Measurements from ENCODE around the gene RALGAPB. TPM values are rescaled to one million over a fixed set of nuclear protein-coding genes. Genes with fewer than 3 reads are reported as not detected.

Gene RALGAPB
- total RNA-seq, 1 experiment from 2014 or later = 36.7 TPM

DNA sequence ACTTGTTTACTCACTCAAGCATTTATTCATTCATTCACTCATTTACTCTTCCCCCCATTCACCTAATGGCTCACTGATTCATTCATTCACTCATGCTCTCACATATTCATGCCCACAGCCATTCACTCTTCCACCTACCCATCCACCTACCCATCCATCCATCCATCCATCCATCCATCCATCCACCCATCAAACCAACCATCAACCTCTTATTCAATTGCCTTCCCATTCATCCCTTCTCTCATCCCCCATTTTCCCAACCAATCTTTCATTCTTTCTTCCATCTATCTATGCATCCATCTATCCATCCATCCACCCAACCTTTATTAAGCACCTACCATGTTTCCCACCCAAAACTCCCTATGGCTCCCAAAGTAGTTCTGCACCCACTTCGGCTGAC, 127.4 kb downstream of the RALGAPB start (continued):
- no peak for TF ChIP-seq MXD4 (CRISPR knock-in tag; IDR thresholded peaks at IDR 0.05; ENCODE audit: borderline replicate concordance)

DNA sequence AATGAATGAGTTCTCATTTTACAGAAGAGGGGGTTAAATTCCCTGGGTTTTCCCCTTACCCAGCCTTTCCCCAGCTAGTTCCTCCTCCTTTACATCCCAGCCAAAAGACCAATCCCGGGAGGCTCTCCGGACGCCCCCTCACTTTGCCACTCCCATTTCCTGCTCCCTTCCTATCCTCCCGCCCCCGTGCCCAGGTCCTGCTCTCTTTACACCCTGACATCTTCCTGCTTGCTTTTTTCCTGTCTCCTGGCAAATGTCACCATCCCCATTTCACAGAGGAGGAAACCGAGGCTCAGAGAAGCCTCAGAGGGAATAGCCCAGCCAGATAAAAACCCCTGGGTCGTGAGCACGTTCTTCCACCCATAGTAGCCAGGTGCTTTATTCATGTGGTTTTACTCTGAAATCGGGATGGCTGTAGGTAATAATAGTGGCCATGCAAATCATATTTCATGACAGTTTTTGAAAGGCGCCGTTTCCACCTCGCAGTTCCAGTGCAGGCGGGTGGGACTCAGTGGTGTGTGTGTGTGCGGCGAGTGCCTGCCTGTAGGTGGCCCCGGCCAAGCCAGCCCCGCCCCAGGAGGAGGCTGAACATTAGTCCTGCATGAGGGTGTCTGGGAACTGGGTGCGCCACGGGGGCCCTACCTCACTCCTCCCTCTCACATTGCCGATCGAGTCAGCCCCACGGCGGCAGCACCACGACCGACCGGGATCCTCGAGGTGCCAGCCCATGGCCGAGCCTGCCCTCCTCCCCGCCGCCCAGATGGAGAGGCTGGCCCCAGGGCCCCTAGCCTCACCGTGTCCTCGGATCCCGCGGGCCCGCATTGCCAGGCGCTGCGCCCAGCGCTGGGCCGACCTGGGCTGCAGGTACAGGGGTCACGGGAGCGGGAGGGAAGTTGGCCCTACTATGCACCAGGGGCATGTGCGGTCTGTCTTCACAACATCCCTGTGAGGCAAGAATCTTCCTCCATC, 128.9 kb downstream of the RALGAPB start, which contains the start of gene ARHGAP40:
ARHGAP40 (plus strand) TSS at position 594 of the 969 bp plus-strand sequence.
- peak; percentile 83 for ATAC-seq
- TF ChIP-seq, protein P1, sequence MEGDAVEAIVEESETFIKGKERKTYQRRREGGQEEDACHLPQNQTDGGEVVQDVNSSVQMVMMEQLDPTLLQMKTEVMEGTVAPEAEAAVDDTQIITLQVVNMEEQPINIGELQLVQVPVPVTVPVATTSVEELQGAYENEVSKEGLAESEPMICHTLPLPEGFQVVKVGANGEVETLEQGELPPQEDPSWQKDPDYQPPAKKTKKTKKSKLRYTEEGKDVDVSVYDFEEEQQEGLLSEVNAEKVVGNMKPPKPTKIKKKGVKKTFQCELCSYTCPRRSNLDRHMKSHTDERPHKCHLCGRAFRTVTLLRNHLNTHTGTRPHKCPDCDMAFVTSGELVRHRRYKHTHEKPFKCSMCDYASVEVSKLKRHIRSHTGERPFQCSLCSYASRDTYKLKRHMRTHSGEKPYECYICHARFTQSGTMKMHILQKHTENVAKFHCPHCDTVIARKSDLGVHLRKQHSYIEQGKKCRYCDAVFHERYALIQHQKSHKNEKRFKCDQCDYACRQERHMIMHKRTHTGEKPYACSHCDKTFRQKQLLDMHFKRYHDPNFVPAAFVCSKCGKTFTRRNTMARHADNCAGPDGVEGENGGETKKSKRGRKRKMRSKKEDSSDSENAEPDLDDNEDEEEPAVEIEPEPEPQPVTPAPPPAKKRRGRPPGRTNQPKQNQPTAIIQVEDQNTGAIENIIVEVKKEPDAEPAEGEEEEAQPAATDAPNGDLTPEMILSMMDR (IDR thresholded peaks at IDR 0.05) = no peak
- no peak for TF ChIP-seq SMAD3 (CRISPR knock-in tag; IDR thresholded peaks at IDR 0.05; ENCODE audit: borderline replicate concordance)
- peak; percentile 65; the same call in 1 of the 2 replicates for TF ChIP-seq GTF2I (CRISPR knock-in tag; conservative IDR thresholded peaks at IDR 0.05)
- no peak for TF ChIP-seq PRRX2 (CRISPR knock-in tag; IDR thresholded peaks at IDR 0.05)
- no peak for TF ChIP-seq ATF1 (CRISPR knock-in tag; IDR thresholded peaks at IDR 0.05)
- peak; percentile 99 for TF ChIP-seq ZNF121 (CRISPR knock-in tag; IDR thresholded peaks at IDR 0.05)
- no peak for TF ChIP-seq TP53 (CRISPR knock-in tag; IDR thresholded peaks at IDR 0.05)
- TF ChIP-seq MYBL2 (CRISPR knock-in tag; IDR thresholded peaks at IDR 0.05) = 0 out of 2 replicates have a peak, but pooled peaks have one; percentile 52
- TF ChIP-seq, protein P2, sequence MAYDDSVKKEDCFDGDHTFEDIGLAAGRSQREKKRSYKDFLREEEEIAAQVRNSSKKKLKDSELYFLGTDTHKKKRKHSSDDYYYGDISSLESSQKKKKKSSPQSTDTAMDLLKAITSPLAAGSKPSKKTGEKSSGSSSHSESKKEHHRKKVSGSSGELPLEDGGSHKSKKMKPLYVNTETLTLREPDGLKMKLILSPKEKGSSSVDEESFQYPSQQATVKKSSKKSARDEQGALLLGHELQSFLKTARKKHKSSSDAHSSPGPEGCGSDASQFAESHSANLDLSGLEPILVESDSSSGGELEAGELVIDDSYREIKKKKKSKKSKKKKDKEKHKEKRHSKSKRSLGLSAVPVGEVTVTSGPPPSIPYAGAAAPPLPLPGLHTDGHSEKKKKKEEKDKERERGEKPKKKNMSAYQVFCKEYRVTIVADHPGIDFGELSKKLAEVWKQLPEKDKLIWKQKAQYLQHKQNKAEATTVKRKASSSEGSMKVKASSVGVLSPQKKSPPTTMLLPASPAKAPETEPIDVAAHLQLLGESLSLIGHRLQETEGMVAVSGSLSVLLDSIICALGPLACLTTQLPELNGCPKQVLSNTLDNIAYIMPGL (CRISPR knock-in tag; IDR thresholded peaks at IDR 0.05) = peak; percentile 15; the same call in 1 of the 2 replicates
- TF ChIP-seq RELA (CRISPR knock-in tag; IDR thresholded peaks at IDR 0.05; ENCODE audit: borderline replicate concordance) = no peak
- Mint-ChIP-seq H3K4me1 (peaks cover 26% of the 10 kb centered on the region), H3K4me3 (peak within 1 kb of the TSS; percentile 68), H3K27ac (no peak within 1 kb of the TSS), H3K9me3 (peaks cover 22% of the 10 kb centered on the region), H3K36me3 (peaks cover 11% of the 10 kb centered on the region), H3K27me3 (ENCODE audit: low read depth) (peaks cover 32% of the 10 kb centered on the region)
- ChIA-PET POLR2A (no interaction called here), CTCF (interaction anchor here (1.3 kb wide), 1 partner anchor 57 kb away, joined by 4 read pairs; no protein-coding TSS in a partner anchor)
- DNase-seq (ENCODE audit: low spot score) = peak; percentile 58

DNA sequence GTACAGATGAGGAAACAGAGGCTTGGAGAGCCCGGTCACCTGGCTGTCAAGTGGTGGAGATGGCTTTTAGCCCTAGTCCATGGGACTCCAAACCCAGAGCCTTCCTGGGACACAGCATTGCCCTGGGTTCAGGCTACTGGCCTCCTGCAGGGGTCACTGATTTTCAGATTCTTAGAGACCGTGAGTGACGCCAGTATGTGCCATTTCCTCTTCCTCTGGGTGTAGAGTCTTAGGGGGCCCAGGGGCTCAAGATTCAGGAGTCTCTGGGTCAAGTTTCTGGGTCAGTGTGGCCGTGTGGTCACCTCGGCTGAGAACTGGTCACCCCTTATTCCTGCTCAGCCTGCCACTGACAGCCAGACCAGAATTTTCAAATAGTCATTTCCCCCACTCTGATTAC, 129.5 kb downstream of the RALGAPB start:
- Mint-ChIP-seq H3K4me1 (peaks cover 30% of the 10 kb centered on the region), H3K36me3 (peaks cover 10% of the 10 kb centered on the region), H3K9me3 (peaks cover 16% of the 10 kb centered on the region), H3K27ac (no peak overlapping the region), H3K27me3 (ENCODE audit: low read depth) (peaks cover 32% of the 10 kb centered on the region), H3K4me3 (peak overlapping the region; percentile 68)
- ATAC-seq (peak; percentile 33), DNase-seq (ENCODE audit: low spot score) (no peak)
- CTCF ChIA-PET = no interaction called here
- POLR2A ChIA-PET = no interaction called here
- TF ChIP-seq, protein P3, sequence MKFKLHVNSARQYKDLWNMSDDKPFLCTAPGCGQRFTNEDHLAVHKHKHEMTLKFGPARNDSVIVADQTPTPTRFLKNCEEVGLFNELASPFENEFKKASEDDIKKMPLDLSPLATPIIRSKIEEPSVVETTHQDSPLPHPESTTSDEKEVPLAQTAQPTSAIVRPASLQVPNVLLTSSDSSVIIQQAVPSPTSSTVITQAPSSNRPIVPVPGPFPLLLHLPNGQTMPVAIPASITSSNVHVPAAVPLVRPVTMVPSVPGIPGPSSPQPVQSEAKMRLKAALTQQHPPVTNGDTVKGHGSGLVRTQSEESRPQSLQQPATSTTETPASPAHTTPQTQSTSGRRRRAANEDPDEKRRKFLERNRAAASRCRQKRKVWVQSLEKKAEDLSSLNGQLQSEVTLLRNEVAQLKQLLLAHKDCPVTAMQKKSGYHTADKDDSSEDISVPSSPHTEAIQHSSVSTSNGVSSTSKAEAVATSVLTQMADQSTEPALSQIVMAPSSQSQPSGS (CRISPR knock-in tag; IDR thresholded peaks at IDR 0.05; ENCODE audit: borderline replicate concordance, low read depth) = no peak
- TF ChIP-seq, protein P2 (CRISPR knock-in tag; IDR thresholded peaks at IDR 0.05) = no peak
- TF ChIP-seq ZNF232 (CRISPR knock-in tag; IDR thresholded peaks at IDR 0.05) (no peak), NFE2L1 (CRISPR knock-in tag; IDR thresholded peaks at IDR 0.05) (no peak), ATF1 (CRISPR knock-in tag; IDR thresholded peaks at IDR 0.05) (no peak), SMAD4 (CRISPR knock-in tag; IDR thresholded peaks at IDR 0.05) (no peak), ZNF671 (CRISPR knock-in tag; IDR thresholded peaks at IDR 0.05) (no peak), TEAD4 (CRISPR knock-in tag; IDR thresholded peaks at IDR 0.05) (no peak)
- TF ChIP-seq, protein P4, sequence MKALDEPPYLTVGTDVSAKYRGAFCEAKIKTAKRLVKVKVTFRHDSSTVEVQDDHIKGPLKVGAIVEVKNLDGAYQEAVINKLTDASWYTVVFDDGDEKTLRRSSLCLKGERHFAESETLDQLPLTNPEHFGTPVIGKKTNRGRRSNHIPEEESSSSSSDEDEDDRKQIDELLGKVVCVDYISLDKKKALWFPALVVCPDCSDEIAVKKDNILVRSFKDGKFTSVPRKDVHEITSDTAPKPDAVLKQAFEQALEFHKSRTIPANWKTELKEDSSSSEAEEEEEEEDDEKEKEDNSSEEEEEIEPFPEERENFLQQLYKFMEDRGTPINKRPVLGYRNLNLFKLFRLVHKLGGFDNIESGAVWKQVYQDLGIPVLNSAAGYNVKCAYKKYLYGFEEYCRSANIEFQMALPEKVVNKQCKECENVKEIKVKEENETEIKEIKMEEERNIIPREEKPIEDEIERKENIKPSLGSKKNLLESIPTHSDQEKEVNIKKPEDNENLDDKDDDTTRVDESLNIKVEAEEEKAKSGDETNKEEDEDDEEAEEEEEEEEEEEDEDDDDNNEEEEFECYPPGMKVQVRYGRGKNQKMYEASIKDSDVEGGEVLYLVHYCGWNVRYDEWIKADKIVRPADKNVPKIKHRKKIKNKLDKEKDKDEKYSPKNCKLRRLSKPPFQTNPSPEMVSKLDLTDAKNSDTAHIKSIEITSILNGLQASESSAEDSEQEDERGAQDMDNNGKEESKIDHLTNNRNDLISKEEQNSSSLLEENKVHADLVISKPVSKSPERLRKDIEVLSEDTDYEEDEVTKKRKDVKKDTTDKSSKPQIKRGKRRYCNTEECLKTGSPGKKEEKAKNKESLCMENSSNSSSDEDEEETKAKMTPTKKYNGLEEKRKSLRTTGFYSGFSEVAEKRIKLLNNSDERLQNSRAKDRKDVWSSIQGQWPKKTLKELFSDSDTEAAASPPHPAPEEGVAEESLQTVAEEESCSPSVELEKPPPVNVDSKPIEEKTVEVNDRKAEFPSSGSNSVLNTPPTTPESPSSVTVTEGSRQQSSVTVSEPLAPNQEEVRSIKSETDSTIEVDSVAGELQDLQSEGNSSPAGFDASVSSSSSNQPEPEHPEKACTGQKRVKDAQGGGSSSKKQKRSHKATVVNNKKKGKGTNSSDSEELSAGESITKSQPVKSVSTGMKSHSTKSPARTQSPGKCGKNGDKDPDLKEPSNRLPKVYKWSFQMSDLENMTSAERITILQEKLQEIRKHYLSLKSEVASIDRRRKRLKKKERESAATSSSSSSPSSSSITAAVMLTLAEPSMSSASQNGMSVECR (CRISPR knock-in tag; IDR thresholded peaks at IDR 0.05; ENCODE audit: borderline replicate concordance) = no peak
- TF ChIP-seq, protein P5, sequence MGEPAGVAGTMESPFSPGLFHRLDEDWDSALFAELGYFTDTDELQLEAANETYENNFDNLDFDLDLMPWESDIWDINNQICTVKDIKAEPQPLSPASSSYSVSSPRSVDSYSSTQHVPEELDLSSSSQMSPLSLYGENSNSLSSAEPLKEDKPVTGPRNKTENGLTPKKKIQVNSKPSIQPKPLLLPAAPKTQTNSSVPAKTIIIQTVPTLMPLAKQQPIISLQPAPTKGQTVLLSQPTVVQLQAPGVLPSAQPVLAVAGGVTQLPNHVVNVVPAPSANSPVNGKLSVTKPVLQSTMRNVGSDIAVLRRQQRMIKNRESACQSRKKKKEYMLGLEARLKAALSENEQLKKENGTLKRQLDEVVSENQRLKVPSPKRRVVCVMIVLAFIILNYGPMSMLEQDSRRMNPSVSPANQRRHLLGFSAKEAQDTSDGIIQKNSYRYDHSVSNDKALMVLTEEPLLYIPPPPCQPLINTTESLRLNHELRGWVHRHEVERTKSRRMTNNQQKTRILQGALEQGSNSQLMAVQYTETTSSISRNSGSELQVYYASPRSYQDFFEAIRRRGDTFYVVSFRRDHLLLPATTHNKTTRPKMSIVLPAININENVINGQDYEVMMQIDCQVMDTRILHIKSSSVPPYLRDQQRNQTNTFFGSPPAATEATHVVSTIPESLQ (CRISPR knock-in tag; IDR thresholded peaks at IDR 0.05) = no peak
